Spleen (tissue), 7 donors: ENCODE measurements around the gene CACNA1C.

Experiments used
- CTCF ChIP-seq, 11 experiments: fragments of 200-600 bp in 7 of 11; fragments of 450-650 bp in 4 of 11; sonication (generic) in 4 of 11; IDR thresholded peaks in 8 of 11; conservative IDR thresholded peaks in 3 of 11; 1 replicate in 7 of 11; 2 replicates in 4 of 11; pipeline versions ENCODE4 v1.4.0 to v1.8.0; 2016 to 2021; ENCODE audit warnings: antibody characterized with exemption in 11 of 11, inconsistent platforms in 4 of 11, mild to moderate bottlenecking in 1 of 11
- POLR2A ChIP-seq, 3 donors: fragments of 450-650 bp; IDR thresholded peaks; one replicate each; pipeline ENCODE4 v1.5.1; 2017; ENCODE audit warnings: antibody characterized with exemption in 3 of 3, mild to moderate bottlenecking in 1 of 3
- POLR2AphosphoS5 ChIP-seq, 3 donors: sonication (generic); formaldehyde crosslinking; IDR thresholded peaks; one replicate each; pipeline ENCODE4 v1.5.1; 2017; ENCODE audit warnings: antibody characterized with exemption in 3 of 3
- donor health status: DM: no; HTN: no; CAD: no; lungs with moderate emphysema.
- donor health status: DM: no; HTN: no; CAD: no.
- donor health status: DM: no; HTN: no; CAD: no.

DNA sequence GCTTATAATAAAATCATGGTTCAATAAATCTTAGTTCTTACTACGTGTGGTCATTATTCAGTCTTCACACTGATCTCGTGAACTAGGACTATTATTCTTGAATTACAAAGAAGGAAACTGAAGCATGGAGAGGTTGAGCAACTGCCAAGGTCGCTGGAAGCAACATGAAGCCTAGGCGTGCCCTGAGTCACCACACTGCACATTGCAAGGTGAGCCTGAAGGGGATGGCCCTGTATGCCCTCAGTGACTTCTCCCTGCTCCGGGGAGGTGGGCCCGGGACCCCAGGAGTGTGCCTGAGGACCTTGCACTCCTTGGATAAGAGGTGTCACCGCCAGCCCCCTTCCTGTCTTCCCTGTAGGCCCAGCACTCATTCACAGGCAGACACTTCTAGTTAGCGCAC is 161.6 kb downstream of the CACNA1C start:
- TF ChIP-seq CTCF (IDR thresholded peaks at IDR 0.05 in 8 of 11, conservative IDR thresholded peaks at IDR 0.05 in 3 of 11) (no peak), POLR2A (IDR thresholded peaks at IDR 0.05) (no peak), POLR2AphosphoS5 (IDR thresholded peaks at IDR 0.05) (no peak)
